Measurements from ENCODE around the gene SIGLEC7.

GRCh38 chr19:51101171-51101865 is 40.8 kb upstream of the SIGLEC7 start:
- no peak for TF ChIP-seq CTCF (IDR thresholded peaks at IDR 0.05)
- TF ChIP-seq EZH2phosphoT487 (IDR thresholded peaks at IDR 0.05), result no peak
- TF ChIP-seq EZH2 (IDR thresholded peaks at IDR 0.05), result no peak
